HEK293T (cell line): ENCODE data around the gene TUBGCP3.
"Not testable (repeated sequence)": the region's sequence is repeated elsewhere in the genome, so short reads cannot be mapped to it uniquely, and the experiment has no call there.

Experiments
- BHLHE40 ChIP-seq: fragments of 450-650 bp; IDR thresholded peaks from 2 replicates; pipeline ENCODE4 v1.6.1; 2016; ENCODE audit warnings: mild to moderate bottlenecking, moderate library complexity, borderline replicate concordance
- CTBP1 ChIP-seq: fragments of 450-650 bp; IDR thresholded peaks from 2 replicates; pipeline ENCODE4 v1.6.1; 2016; ENCODE audit warnings: borderline replicate concordance
- ELF4 ChIP-seq: fragments of 450-650 bp; IDR thresholded peaks from 2 replicates; pipeline ENCODE4 v1.6.1; 2017; ENCODE audit warnings: antibody characterized with exemption
- FOXA1 ChIP-seq: fragments of 450-650 bp; IDR thresholded peaks from 2 replicates; pipeline ENCODE4 v1.6.1; 2016; ENCODE audit warnings: mild to moderate bottlenecking
- FOXK2 ChIP-seq: fragments of 450-650 bp; IDR thresholded peaks from 2 replicates; pipeline ENCODE4 v1.6.1; 2016; ENCODE audit warnings: mild to moderate bottlenecking
- FOXM1 ChIP-seq: fragments of 450-650 bp; IDR thresholded peaks from 2 replicates; pipeline ENCODE4 v1.6.1; 2017; ENCODE audit warnings: mild to moderate bottlenecking, borderline replicate concordance
- HDGF ChIP-seq: fragments of 450-650 bp; IDR thresholded peaks from 2 replicates; pipeline ENCODE4 v1.6.1; 2017; ENCODE audit warnings: antibody characterized with exemption, borderline replicate concordance
- L3MBTL2 ChIP-seq: fragments of 450-650 bp; conservative IDR thresholded peaks from 2 replicates; pipeline ENCODE4 v1.6.1; 2016; ENCODE audit warnings: mild to moderate bottlenecking
- LEF1 ChIP-seq: fragments of 450-650 bp; IDR thresholded peaks from 2 replicates; pipeline ENCODE4 v1.6.1; 2017; ENCODE audit warnings: mild to moderate bottlenecking, borderline replicate concordance
- PKNOX1 ChIP-seq: fragments of 450-650 bp; IDR thresholded peaks from 2 replicates; pipeline ENCODE4 v1.6.1; 2016
- SP1 ChIP-seq: fragments of 450-650 bp; IDR thresholded peaks from 2 replicates; pipeline ENCODE4 v1.6.1; 2017
- SUZ12 ChIP-seq: fragments of 450-650 bp; IDR thresholded peaks from 2 replicates; pipeline ENCODE4 v1.6.1; 2016; ENCODE audit warnings: mild to moderate bottlenecking
- TARDBP ChIP-seq: fragments of 450-650 bp; IDR thresholded peaks from 2 replicates; pipeline ENCODE4 v1.6.1; 2016
- ZNF384 ChIP-seq: fragments of 450-650 bp; IDR thresholded peaks from 2 replicates; pipeline ENCODE4 v1.6.1; 2016

GRCh38 chr13:112548975-112549374, 39.0 kb downstream of the TUBGCP3 start:
- TF ChIP-seq SP1, ZNF384, ELF4, FOXK2, TARDBP, FOXM1, BHLHE40, PKNOX1, SUZ12, HDGF, L3MBTL2, FOXA1, CTBP1, LEF1: not testable (repeated sequence)
